OCI-LY3 (cell line): ENCODE results near the gene RAN.
"Not testable (repeated sequence)": the region's sequence is repeated elsewhere in the genome, so short reads cannot be mapped to it uniquely, and the experiment has no call there.

Experiments used
- CTCF ChIP-seq: fragments of 200-600, 300-600 bp; sonication (generic); IDR thresholded peaks from 2 replicates; pipeline ENCODE4 v1.5.1; 2014; ENCODE audit warnings: antibody characterized with exemption, low read length, low read depth
- EZH2phosphoT487 ChIP-seq: fragments of 200-600 bp; shearing (Covaris generic); IDR thresholded peaks from 2 replicates; pipeline ENCODE4 v1.6.1; 2018; ENCODE audit warnings: antibody characterized with exemption, mixed run types, low read depth

- TF ChIP-seq CTCF, EZH2phosphoT487: not testable (repeated sequence)
These were observed 15.3 kb downstream of the RAN start for GRCh38 chr12:130887190-130887589.
